Ovary (tissue), 3 donors: Measurements from ENCODE around the gene C16orf86.

ENCODE experiments used
- EP300 ChIP-seq: sonication (generic); formaldehyde crosslinking; IDR thresholded peaks from one replicate; pipeline ENCODE4 v1.6.1; 2017; ENCODE audit warnings: antibody characterized with exemption
- POLR2A ChIP-seq: fragments of 450-650 bp; IDR thresholded peaks from one replicate; pipeline ENCODE4 v1.6.1; 2017; ENCODE audit warnings: antibody characterized with exemption, mild to moderate bottlenecking, moderate library complexity
- TF ChIP-seq, protein P1 (sequence below), 3 donors: fragments of 450-650 bp in 2 of 3; fragments of 200-600 bp in 1 of 3; IDR thresholded peaks; one replicate each; pipeline versions ENCODE4 v1.5.1 to v1.8.0; 2016 to 2022; ENCODE audit warnings: antibody characterized with exemption in 3 of 3, mild to moderate bottlenecking in 1 of 3
- donor health status: DM: no; HTN: no; CAD: no.

GRCh38 chr16:67672306-67672705, 5.7 kb downstream of the C16orf86 start:
- TF ChIP-seq, protein P1, sequence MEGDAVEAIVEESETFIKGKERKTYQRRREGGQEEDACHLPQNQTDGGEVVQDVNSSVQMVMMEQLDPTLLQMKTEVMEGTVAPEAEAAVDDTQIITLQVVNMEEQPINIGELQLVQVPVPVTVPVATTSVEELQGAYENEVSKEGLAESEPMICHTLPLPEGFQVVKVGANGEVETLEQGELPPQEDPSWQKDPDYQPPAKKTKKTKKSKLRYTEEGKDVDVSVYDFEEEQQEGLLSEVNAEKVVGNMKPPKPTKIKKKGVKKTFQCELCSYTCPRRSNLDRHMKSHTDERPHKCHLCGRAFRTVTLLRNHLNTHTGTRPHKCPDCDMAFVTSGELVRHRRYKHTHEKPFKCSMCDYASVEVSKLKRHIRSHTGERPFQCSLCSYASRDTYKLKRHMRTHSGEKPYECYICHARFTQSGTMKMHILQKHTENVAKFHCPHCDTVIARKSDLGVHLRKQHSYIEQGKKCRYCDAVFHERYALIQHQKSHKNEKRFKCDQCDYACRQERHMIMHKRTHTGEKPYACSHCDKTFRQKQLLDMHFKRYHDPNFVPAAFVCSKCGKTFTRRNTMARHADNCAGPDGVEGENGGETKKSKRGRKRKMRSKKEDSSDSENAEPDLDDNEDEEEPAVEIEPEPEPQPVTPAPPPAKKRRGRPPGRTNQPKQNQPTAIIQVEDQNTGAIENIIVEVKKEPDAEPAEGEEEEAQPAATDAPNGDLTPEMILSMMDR (IDR thresholded peaks at IDR 0.05), result no peak
- TF ChIP-seq EP300 (no peak), POLR2A (no peak)
